Thymus (tissue), 11 donors: Measurements from ENCODE around the gene CDV3. TPM values are rescaled to one million over a fixed set of nuclear protein-coding genes. Genes with fewer than 3 reads are reported as not detected.

Experiments
- DNase-seq, 9 donors: peaks; one replicate each; pipeline ENCODE4 v3.0.0-alpha.2; 2013; ENCODE audit warnings: low spot score in 9 of 9, low read depth in 6 of 9, missing footprints in 1 of 9
- H3K27ac ChIP-seq, 2 donors: one replicate each; pipeline ENCODE4 v1.5.1; 2013; ENCODE audit warnings: control low read depth in 1 of 2, low read depth in 1 of 2, low read length in 1 of 2, mild to moderate bottlenecking in 1 of 2, moderate library complexity in 1 of 2
- H3K27me3 ChIP-seq, 2 donors: one replicate each; pipeline ENCODE4 v1.5.1; 2013; ENCODE audit warnings: low read length in 1 of 2; ENCODE audit not compliant: control insufficient read depth in 2 of 2, insufficient read depth in 1 of 2
- H3K36me3 ChIP-seq, 2 donors: one replicate each; pipeline ENCODE4 v1.5.1; 2013; ENCODE audit warnings: low read length in 1 of 2, mild to moderate bottlenecking in 1 of 2, moderate library complexity in 1 of 2; ENCODE audit not compliant: control insufficient read depth in 2 of 2, insufficient read depth in 2 of 2
- H3K4me1 ChIP-seq, 2 donors: one replicate each; pipeline ENCODE4 v1.5.1; 2013; ENCODE audit warnings: low read length in 2 of 2; ENCODE audit not compliant: control insufficient read depth in 2 of 2, insufficient read depth in 2 of 2
- H3K4me3 ChIP-seq, 2 donors: one replicate each; pipeline ENCODE4 v1.5.1; 2013; ENCODE audit warnings: low read length in 2 of 2, control low read depth in 1 of 2, mild to moderate bottlenecking in 1 of 2
- H3K9me3 ChIP-seq, 2 donors: one replicate each; pipeline ENCODE4 v1.5.1; 2013; ENCODE audit warnings: low read length in 1 of 2, mild to moderate bottlenecking in 1 of 2; ENCODE audit not compliant: control insufficient read depth in 2 of 2, insufficient read depth in 1 of 2
- WGBS: extraction: QIAGEN DNeasy Blood & Tissue Kit; methylation state at CpG from one replicate; pipeline ENCODE4 v1.1.7; 2013; 5-methylcytosine and 5-hydroxymethylcytosine counted together
- polyA plus RNA-seq: library from polyadenylated mRNA; stranded (reverse); fragments of 200-250 nt; gene quantifications from one replicate; pipeline ENCODE4 v1.2.3, GENCODE V29; 2013
- total RNA-seq: library from RNA; stranded (reverse); fragments of 120-200 nt; gene quantifications from one replicate; pipeline ENCODE4 v1.2.4, GENCODE V29; 2013
- donor health status: healthy.

Gene CDV3
- total and polyA plus RNA-seq, 2 donors, result 166 to 175 TPM

DNA sequence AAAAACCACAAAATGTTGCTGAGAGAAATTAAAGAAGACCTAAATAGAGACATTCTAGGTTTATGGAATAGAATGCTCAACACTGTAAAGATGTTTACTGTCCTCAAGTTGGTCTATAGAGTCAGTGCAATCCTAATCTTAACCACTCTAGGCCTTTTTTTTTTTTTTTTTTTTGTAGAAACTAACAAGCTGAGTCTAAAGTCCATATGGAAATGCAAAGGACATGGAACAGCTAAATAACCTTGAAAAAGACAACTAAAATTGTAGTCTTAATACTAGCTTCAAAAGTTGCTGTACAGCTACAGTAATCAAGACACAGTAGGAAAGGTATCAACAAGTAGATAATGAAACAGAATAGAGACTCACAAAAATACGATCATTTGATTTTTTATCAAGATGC is 32.9 kb downstream of the CDV3 start:
- Histone ChIP-seq H3K4me1 (no peaks in the 10 kb centered on the region), H3K4me3 (no peak overlapping the region), H3K27me3 (no peaks in the 10 kb centered on the region), H3K36me3 (peaks cover 18 to 75% of the 10 kb centered on the region in 2 donors), H3K27ac (no peak overlapping the region), H3K9me3 (no peaks in the 10 kb centered on the region)
- DNase-seq, result no peak
- 99% methylated on average over 1 of the region's 1 CpG for WGBS

DNA sequence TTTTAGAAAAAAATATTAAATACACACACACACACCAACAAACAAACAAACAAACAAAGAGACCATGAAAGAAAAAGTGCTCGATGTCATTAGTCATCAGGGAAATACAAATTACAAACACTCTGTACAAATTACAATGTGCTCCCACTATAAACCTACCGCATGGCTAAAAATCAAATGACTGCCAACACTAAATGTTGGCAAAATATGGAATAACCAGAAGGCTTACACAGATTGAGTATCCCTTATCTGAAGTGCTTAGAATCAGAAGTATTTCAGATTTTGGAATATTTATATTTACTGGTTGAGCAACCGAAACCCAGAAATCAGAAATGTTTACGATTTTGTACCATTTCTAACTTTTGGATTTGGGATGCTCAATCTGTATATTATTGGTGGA is 33.4 kb downstream of the CDV3 start:
- Histone ChIP-seq H3K27me3 (no peaks in the 10 kb centered on the region), H3K4me3 (no peak overlapping the region), H3K36me3 (peaks cover 22 to 75% of the 10 kb centered on the region in 2 donors), H3K4me1 (no peaks in the 10 kb centered on the region), H3K9me3 (no peaks in the 10 kb centered on the region), H3K27ac (no peak overlapping the region)
- 99% methylated on average over 4 of the region's 4 CpGs for WGBS
- no peak for DNase-seq

DNA sequence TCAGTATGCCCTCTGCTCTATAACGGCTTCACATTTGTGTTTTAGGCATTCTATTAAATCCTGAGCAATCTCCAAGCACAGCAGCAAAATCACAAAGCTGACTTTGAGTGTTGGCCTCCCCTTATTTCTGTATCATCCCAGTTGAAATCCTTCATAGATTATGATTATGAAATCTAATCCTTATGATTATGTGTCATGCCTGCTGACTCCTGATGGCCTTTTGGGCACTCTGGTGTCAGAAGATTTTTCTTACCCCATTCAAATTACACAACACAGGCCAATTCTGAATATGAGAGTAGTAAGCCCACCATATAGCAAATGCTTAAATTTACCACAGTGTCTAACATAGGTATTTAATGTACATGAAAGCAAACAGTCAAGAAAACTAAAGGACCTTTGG is 34.3 kb downstream of the CDV3 start:
- H3K27me3 ChIP-seq, result no peaks in the 10 kb centered on the region
- H3K9me3 ChIP-seq, result no peaks in the 10 kb centered on the region
- H3K4me1 ChIP-seq, result no peaks in the 10 kb centered on the region
- no peak overlapping the region for H3K27ac ChIP-seq
- DNase-seq, result no peak
- H3K4me3 ChIP-seq, result no peak overlapping the region
- peaks cover 26 to 74% of the 10 kb centered on the region in 2 donors for H3K36me3 ChIP-seq
- WGBS, result 99% methylated on average over 1 of the region's 1 CpG

DNA sequence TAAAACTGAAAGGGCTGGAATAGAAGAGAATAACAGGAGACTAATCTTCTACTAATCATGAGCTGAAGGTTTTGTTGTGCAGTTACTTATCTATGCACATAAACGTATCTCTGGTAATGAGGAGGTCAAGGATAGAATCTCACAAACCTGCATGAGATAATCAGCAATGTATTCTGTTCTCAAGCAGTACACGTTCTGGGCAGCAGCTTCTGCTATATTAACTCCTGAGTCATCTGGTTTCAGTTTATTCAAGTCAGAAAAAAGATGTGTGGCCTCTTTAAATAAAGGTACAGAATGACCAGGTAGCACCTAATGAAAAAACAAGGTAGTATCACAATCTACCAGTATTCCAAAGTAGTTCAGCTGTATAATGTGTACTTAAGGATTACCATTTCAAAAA is 34.9 kb downstream of the CDV3 start:
- Histone ChIP-seq H3K4me3 (no peak overlapping the region), H3K27me3 (no peaks in the 10 kb centered on the region), H3K4me1 (no peaks in the 10 kb centered on the region), H3K9me3 (no peaks in the 10 kb centered on the region), H3K36me3 (peaks cover 26 to 79% of the 10 kb centered on the region in 2 donors), H3K27ac (no peak overlapping the region)
- no peak for DNase-seq
- WGBS, result 95% methylated on average over 2 of the region's 2 CpGs

GRCh38 chr3:133610031-133610430 is 36.5 kb downstream of the CDV3 start:
- Histone ChIP-seq H3K4me3 (no peak overlapping the region), H3K27ac (no peak overlapping the region), H3K4me1 (no peaks in the 10 kb centered on the region), H3K36me3 (peaks cover 23 to 78% of the 10 kb centered on the region in 2 donors), H3K27me3 (no peaks in the 10 kb centered on the region), H3K9me3 (no peaks in the 10 kb centered on the region)
- no peak for DNase-seq

- H3K9me3 ChIP-seq, result no peaks in the 10 kb centered on the region
- DNase-seq, result no peak
- H3K4me1 ChIP-seq, result no peaks in the 10 kb centered on the region
- H3K36me3 ChIP-seq, result peaks cover 27 to 82% of the 10 kb centered on the region in 2 donors
- no peaks in the 10 kb centered on the region for H3K27me3 ChIP-seq
- WGBS, result over 99% methylated on average over 2 of the region's 2 CpGs
- H3K27ac ChIP-seq, result no peak overlapping the region
- H3K4me3 ChIP-seq, result no peak overlapping the region
These were observed 38.0 kb downstream of the CDV3 start for GRCh38 chr3:133611534-133611933.

DNA sequence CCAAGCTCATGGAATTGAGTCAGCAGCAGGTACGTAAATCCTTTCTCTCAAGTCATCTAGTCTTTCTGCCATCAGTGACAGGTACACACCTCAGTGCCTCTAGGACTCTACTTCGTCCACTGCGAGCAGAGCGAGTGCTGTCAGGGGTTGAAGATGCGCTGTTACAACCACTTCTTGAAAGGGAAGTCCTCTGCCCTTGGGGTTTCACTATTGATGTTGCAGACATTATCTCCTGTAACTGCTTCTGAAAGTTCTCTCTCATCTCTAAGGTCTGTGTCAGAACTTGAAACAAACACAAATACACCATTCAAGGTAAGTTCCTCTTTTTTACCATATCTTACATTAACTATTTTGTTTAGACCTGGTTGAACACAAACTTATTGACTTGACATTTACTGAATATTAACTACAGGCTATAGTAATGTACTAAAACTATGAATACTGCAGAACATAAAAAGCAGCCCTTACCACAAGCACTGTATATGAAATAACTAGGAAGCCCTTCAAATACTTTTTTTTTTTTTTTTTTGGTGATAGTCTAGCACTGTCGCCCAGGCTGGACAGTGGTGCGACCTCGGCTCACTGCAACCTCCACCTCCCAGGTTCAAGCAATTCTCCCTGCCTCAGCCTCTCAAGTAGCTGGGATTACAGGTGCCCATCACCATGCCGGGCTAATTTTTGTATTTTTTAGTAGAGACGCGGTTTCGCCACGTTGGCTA is 46.7 kb downstream of the CDV3 start:
- Histone ChIP-seq H3K9me3 (no peaks in the 10 kb centered on the region), H3K4me1 (no peaks in the 10 kb centered on the region), H3K4me3 (no peak overlapping the region), H3K36me3 (peaks cover 25 to 78% of the 10 kb centered on the region in 2 donors), H3K27me3 (no peaks in the 10 kb centered on the region), H3K27ac (no peak overlapping the region)
- peak in 2 of 9 donors; percentile 1 to 24 for DNase-seq
- WGBS, result 97% methylated on average over 13 of the region's 13 CpGs

GRCh38 chr3:133627789-133628188 is 54.3 kb downstream of the CDV3 start:
- no peaks in the 10 kb centered on the region for H3K9me3 ChIP-seq
- H3K36me3 ChIP-seq, result peaks cover 25 to 85% of the 10 kb centered on the region in 2 donors
- DNase-seq, result no peak

DNA sequence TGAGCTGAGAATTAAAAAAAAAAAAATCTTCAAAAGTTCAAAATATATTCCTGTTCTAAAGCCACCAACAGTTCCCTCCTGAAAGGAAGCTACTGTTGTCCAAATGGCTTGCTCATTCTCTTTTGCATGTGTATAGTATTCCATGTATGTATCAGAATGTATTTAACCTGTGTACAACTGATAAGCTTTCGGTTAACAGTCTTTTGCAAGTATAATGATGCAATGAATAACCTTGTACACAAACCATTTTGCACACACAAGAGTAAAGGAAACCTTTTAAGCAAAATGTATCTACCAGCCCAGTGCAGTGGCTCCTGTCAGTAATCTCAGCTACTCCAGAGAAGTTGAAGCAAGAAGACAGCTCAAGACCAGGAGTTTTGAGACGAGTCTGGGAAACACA is 55.7 kb downstream of the CDV3 start:
- WGBS, result 98% methylated on average over 2 of the region's 2 CpGs
- Histone ChIP-seq H3K4me1 (no peaks in the 10 kb centered on the region), H3K27me3 (no peaks in the 10 kb centered on the region), H3K4me3 (no peak overlapping the region), H3K27ac (no peak overlapping the region), H3K36me3 (peaks cover 30 to 87% of the 10 kb centered on the region in 2 donors), H3K9me3 (no peaks in the 10 kb centered on the region)
- DNase-seq, result no peak

More at GRCh38 chr3:133627789-133628188, 54.3 kb downstream of the CDV3 start:
- Histone ChIP-seq H3K27ac (no peak overlapping the region), H3K27me3 (no peaks in the 10 kb centered on the region), H3K4me1 (no peaks in the 10 kb centered on the region), H3K4me3 (no peak overlapping the region)
